Measurements from ENCODE around the gene KLHL40. TPM values are rescaled to one million over a fixed set of nuclear protein-coding genes. Genes with fewer than 3 reads are reported as not detected.
A peak's percentile ranks its signal among the peaks of the same experiment; 100 is the strongest.

KLHL40 gene
- total and polyA plus RNA-seq, 9 of the 15 experiments (the other 6 are each of a cell fraction or from before 2014, with no cell fraction given), result not detected

- no peak for TF ChIP-seq ARNT (IDR thresholded peaks at IDR 0.05)
- no peak for TF ChIP-seq MIER1 (IDR thresholded peaks at IDR 0.05; ENCODE audit: low read depth)
- TF ChIP-seq ZKSCAN8 (CRISPR knock-in tag; IDR thresholded peaks at IDR 0.05), result no peak
- no peak for TF ChIP-seq NCOA1 (IDR thresholded peaks at IDR 0.05; ENCODE audit: low read depth)
- 0 out of 2 replicates have a peak, but pooled peaks have one; percentile 5 for TF ChIP-seq EGR1 (conservative IDR thresholded peaks at IDR 0.05)
- TF ChIP-seq ZFP1 (CRISPR knock-in tag; IDR thresholded peaks at IDR 0.05), result no peak
- TF ChIP-seq RBM25 (IDR thresholded peaks at IDR 0.05; ENCODE audit: low read depth, low read length, severe bottlenecking), result no peak
- TF ChIP-seq FOSL1 (tag; conservative IDR thresholded peaks at IDR 0.05), result peak; percentile 89
- TF ChIP-seq ESRRA (IDR thresholded peaks at IDR 0.05; ENCODE audit: borderline replicate concordance, low read depth), result peak; percentile 28; the same call in 1 of the 2 replicates
- peak in 1 of 2 experiments; percentile 73; a peak in 1 of 4 replicates for TF ChIP-seq UBTF (IDR thresholded peaks at IDR 0.05; ENCODE audit: borderline replicate concordance in 1 of 2, low read depth in 2 of 2, low read length in 2 of 2)
- TF ChIP-seq HEY1 (CRISPR knock-in tag; IDR thresholded peaks at IDR 0.05; ENCODE audit: borderline replicate concordance), result no peak
- 0 out of 2 replicates have a peak, but pooled peaks have one; percentile 32 for TF ChIP-seq TFAP4 (CRISPR knock-in tag; IDR thresholded peaks at IDR 0.05; ENCODE audit: borderline replicate concordance)
- 0 out of 2 replicates have a peak, but pooled peaks have one; percentile 29 for TF ChIP-seq GABPB1 (CRISPR knock-in tag; IDR thresholded peaks at IDR 0.05)
- no peak for TF ChIP-seq MCM5 (IDR thresholded peaks at IDR 0.05; ENCODE audit: low read depth)
- TF ChIP-seq, protein P1, sequence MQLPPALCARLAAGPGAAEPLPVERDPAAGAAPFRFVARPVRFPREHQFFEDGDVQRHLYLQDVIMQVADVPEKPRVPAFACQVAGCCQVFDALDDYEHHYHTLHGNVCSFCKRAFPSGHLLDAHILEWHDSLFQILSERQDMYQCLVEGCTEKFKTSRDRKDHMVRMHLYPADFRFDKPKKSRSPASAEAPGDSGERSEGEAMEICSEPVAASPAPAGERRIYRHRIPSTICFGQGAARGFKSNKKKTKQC (CRISPR knock-in tag; IDR thresholded peaks at IDR 0.05), result 0 out of 2 replicates have a peak, but pooled peaks have one; percentile 18
- TF ChIP-seq, protein P2, sequence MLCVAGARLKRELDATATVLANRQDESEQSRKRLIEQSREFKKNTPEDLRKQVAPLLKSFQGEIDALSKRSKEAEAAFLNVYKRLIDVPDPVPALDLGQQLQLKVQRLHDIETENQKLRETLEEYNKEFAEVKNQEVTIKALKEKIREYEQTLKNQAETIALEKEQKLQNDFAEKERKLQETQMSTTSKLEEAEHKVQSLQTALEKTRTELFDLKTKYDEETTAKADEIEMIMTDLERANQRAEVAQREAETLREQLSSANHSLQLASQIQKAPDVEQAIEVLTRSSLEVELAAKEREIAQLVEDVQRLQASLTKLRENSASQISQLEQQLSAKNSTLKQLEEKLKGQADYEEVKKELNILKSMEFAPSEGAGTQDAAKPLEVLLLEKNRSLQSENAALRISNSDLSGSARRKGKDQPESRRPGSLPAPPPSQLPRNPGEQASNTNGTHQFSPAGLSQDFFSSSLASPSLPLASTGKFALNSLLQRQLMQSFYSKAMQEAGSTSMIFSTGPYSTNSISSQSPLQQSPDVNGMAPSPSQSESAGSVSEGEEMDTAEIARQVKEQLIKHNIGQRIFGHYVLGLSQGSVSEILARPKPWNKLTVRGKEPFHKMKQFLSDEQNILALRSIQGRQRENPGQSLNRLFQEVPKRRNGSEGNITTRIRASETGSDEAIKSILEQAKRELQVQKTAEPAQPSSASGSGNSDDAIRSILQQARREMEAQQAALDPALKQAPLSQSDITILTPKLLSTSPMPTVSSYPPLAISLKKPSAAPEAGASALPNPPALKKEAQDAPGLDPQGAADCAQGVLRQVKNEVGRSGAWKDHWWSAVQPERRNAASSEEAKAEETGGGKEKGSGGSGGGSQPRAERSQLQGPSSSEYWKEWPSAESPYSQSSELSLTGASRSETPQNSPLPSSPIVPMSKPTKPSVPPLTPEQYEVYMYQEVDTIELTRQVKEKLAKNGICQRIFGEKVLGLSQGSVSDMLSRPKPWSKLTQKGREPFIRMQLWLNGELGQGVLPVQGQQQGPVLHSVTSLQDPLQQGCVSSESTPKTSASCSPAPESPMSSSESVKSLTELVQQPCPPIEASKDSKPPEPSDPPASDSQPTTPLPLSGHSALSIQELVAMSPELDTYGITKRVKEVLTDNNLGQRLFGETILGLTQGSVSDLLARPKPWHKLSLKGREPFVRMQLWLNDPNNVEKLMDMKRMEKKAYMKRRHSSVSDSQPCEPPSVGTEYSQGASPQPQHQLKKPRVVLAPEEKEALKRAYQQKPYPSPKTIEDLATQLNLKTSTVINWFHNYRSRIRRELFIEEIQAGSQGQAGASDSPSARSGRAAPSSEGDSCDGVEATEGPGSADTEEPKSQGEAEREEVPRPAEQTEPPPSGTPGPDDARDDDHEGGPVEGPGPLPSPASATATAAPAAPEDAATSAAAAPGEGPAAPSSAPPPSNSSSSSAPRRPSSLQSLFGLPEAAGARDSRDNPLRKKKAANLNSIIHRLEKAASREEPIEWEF (CRISPR knock-in tag; IDR thresholded peaks at IDR 0.05), result no peak
- TF ChIP-seq, protein P3, sequence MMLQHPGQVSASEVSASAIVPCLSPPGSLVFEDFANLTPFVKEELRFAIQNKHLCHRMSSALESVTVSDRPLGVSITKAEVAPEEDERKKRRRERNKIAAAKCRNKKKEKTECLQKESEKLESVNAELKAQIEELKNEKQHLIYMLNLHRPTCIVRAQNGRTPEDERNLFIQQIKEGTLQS (IDR thresholded peaks at IDR 0.05), result peak; percentile 55
- TF ChIP-seq, protein P3 (CRISPR knock-in tag; conservative IDR thresholded peaks at IDR 0.05), result no peak
Measured at GRCh38 chr3:42652611-42653302, 32.6 kb upstream of the KLHL40 start (continued).
